NOMO-1 treated with DMSO at 0.1 percent for 48 hours (cell line): ENCODE data around the gene NFASC.

ENCODE experiments used
- DNase-seq: peaks from one replicate; lab custom pipeline; 2025; ENCODE audit not compliant: unreplicated experiment; lab: John Stamatoyannopoulos, UW

The NFASC gene

GRCh38 chr1:205002705-205003104, 132.0 kb downstream of the NFASC start:
- DNase-seq: no peak

- DNase-seq: no peak
These were observed 132.9 kb downstream of the NFASC start for GRCh38 chr1:205003358-205004131.

GRCh38 chr1:205004351-205004750, 133.7 kb downstream of the NFASC start:
- no peak for DNase-seq

- DNase-seq: no peak
These were observed 138.2 kb downstream of the NFASC start for GRCh38 chr1:205008896-205009295.

- no peak for DNase-seq
These were observed 139.0 kb downstream of the NFASC start for GRCh38 chr1:205009670-205010069.

- DNase-seq: no peak
These were observed 141.9 kb downstream of the NFASC start for GRCh38 chr1:205012391-205013140.

- no peak for DNase-seq
These were observed 143.2 kb downstream of the NFASC start for GRCh38 chr1:205013683-205014367.

- DNase-seq: no peak
These were observed 144.1 kb downstream of the NFASC start for GRCh38 chr1:205014783-205015182.

GRCh38 chr1:205015241-205015640, 144.6 kb downstream of the NFASC start:
- DNase-seq: no peak

- DNase-seq: no peak
These were observed 145.4 kb downstream of the NFASC start for GRCh38 chr1:205016075-205016474.

GRCh38 chr1:205016584-205016983, 145.9 kb downstream of the NFASC start:
- no peak for DNase-seq

- DNase-seq: no peak
These were observed 146.3 kb downstream of the NFASC start for GRCh38 chr1:205017001-205017400.

- DNase-seq: no peak
These were observed 147.1 kb downstream of the NFASC start for GRCh38 chr1:205017766-205018165.

- no peak for DNase-seq
These were observed 147.7 kb downstream of the NFASC start for GRCh38 chr1:205018381-205018780.

GRCh38 chr1:205020466-205020865, 149.8 kb downstream of the NFASC start:
- no peak for DNase-seq

- DNase-seq: no peak
These were observed 154.0 kb downstream of the NFASC start for GRCh38 chr1:205024679-205025078.

- no peak for DNase-seq
These were observed 154.6 kb downstream of the NFASC start for GRCh38 chr1:205025239-205025638.

GRCh38 chr1:205026181-205026580, 155.5 kb downstream of the NFASC start:
- DNase-seq: no peak

GRCh38 chr1:205028390-205028789, 157.7 kb downstream of the NFASC start:
- DNase-seq: no peak

- DNase-seq: no peak
These were observed 158.3 kb downstream of the NFASC start for GRCh38 chr1:205028924-205029323.

GRCh38 chr1:205030241-205030640, 159.6 kb downstream of the NFASC start:
- no peak for DNase-seq

- DNase-seq: no peak
These were observed 160.2 kb downstream of the NFASC start for GRCh38 chr1:205030896-205031295.
